22Rv1 (cell line): Measurements from ENCODE around the gene COL25A1.

Experiments used
- H3K27ac ChIP-seq: fragments of 450-650 bp; 2 replicates; pipeline ENCODE4 v1.5.1; 2017
- ZFX ChIP-seq: fragments of 450-650 bp; IDR thresholded peaks from 2 replicates; pipeline ENCODE4 v1.6.1; 2017; ENCODE audit warnings: antibody characterized with exemption, borderline replicate concordance
- TF ChIP-seq, protein P1 (sequence below): fragments of 450-650 bp; IDR thresholded peaks from 2 replicates; pipeline ENCODE4 v1.5.1; 2017; ENCODE audit warnings: mild to moderate bottlenecking

The COL25A1 gene

DNA sequence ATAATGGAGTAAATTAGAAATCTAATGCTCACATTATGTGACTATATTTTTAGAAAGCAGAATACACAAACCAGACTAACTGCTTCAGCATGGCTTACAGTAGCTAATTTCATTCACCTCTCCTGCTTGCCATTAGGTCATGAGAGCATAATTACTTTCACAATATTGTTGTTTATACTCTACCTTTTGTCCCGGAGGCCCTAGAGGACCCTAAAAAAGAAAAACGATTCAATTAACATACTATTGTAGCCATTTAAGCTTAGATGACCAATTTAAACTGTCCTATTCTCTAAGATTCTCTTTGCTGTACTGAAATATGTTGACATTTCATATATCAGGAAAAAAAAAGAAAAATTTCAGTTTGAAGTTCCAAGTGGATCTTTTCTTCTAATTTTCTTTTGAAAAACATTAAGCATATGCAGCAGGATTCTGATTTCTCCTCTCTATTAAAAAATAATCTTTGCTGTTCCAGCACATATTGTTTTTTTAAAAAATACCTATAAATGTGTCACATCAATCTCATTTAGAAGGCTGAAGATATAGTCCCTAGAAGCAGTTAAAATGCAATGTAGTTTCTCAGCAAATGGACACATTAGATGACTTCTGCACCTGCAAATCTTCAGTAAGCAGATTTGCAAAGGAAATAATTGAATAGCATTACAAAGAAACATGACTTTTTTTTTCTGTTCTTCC lies 381.9 kb downstream of the COL25A1 start:
- no peak overlapping the region for H3K27ac ChIP-seq
- no peak for TF ChIP-seq ZFX
- TF ChIP-seq, protein P1, sequence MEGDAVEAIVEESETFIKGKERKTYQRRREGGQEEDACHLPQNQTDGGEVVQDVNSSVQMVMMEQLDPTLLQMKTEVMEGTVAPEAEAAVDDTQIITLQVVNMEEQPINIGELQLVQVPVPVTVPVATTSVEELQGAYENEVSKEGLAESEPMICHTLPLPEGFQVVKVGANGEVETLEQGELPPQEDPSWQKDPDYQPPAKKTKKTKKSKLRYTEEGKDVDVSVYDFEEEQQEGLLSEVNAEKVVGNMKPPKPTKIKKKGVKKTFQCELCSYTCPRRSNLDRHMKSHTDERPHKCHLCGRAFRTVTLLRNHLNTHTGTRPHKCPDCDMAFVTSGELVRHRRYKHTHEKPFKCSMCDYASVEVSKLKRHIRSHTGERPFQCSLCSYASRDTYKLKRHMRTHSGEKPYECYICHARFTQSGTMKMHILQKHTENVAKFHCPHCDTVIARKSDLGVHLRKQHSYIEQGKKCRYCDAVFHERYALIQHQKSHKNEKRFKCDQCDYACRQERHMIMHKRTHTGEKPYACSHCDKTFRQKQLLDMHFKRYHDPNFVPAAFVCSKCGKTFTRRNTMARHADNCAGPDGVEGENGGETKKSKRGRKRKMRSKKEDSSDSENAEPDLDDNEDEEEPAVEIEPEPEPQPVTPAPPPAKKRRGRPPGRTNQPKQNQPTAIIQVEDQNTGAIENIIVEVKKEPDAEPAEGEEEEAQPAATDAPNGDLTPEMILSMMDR: no peak

DNA sequence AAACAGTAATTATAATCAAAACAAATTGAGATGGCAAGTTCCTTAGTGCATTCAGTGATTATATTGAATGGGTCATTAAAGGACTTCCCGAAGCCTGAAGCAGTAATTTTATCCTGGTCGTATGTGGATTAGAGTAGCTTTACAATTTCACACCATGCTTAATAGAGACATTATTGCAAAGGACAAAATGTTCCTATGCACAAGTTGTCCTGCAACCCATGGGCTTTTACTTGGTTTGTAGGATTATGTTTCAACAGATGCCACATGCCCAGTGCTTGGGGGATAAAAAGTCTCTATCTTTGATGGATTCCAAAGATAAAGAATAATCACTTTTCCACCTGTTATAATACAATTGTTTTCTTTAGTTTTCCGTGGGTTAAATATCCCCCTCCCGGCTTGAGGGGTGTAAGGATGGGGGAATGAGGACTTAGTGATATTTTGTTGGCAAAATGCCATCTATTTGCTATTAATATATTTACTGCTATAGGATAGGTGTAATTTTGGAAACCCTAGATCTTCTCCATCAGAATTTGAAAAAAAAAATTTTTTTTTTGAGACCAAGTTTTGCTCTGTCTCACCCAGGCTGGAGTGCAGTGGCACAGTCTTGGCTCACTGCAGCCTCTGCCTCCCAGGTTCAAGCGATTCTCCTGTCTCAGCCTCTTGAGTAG lies 383.1 kb downstream of the COL25A1 start:
- TF ChIP-seq, protein P1: no peak
- TF ChIP-seq ZFX: no peak
- no peak overlapping the region for H3K27ac ChIP-seq

DNA sequence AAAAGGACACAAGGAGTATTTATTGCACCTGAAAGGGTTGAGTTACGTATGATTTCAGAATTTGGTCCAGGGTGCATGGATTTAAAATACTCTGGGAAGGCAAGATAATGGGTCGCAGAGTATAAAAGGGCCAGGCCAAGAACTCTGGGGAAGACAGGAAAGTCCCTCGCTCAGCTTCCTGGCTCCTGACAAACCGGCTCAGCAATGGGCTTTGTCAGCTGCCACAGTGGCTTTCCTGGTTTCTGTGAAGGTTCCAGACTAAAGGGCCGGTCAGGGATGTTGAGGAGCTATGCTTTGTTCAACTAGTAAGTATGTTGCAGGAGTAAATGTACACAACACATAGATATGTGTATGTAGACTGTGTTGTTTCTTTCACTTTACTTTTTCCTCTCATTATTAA lies 385.2 kb downstream of the COL25A1 start:
- no peak overlapping the region for H3K27ac ChIP-seq
- no peak for TF ChIP-seq ZFX
- TF ChIP-seq, protein P1: no peak

GRCh38 chr4:108916638-108917037 lies 385.8 kb downstream of the COL25A1 start:
- no peak for TF ChIP-seq ZFX
- TF ChIP-seq, protein P1: no peak
- H3K27ac ChIP-seq: no peak overlapping the region

DNA sequence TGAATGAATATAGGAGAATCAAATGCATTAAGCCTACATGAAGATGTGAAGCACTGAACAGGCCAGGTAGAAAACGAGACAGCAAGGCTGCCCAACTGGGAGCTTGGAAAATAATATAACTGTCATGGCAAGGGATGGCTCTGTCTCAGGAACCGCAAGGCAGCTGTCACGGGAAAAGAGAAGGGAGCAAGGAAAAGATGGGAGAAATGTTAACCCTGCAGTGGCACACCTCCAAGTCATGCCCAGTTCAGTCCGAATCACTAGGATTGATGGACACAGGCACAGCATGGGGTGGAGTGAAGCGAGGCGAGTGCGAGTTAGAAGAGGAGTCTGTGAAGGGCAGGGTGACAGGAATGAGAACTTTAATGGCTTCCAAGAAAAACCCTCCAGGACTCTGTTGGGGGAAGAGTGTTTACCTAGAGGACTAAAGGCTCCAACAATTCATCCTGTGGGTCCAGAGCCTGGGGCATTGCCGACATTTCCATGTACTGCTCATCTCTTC lies 395.5 kb downstream of the COL25A1 start:
- TF ChIP-seq ZFX: no peak
- TF ChIP-seq, protein P1: no peak
- H3K27ac ChIP-seq: no peak overlapping the region

- TF ChIP-seq, protein P1: no peak
- TF ChIP-seq ZFX: no peak
- H3K27ac ChIP-seq: no peak overlapping the region
These were observed 396.5 kb downstream of the COL25A1 start for GRCh38 chr4:108906006-108906405.
